Amygdala (tissue), 56 donors: ENCODE results near the gene DHRS3.
A peak's percentile ranks its signal among the peaks of the same experiment; 100 is the strongest.
"Not testable (repeated sequence)": the region's sequence is repeated elsewhere in the genome, so short reads cannot be mapped to it uniquely, and the experiment has no call there.

ENCODE experiments used
- DNase-seq, 56 donors: peaks; one replicate each; lab custom pipeline; 2025; lab: John Stamatoyannopoulos, UW

The DHRS3 gene

DNA sequence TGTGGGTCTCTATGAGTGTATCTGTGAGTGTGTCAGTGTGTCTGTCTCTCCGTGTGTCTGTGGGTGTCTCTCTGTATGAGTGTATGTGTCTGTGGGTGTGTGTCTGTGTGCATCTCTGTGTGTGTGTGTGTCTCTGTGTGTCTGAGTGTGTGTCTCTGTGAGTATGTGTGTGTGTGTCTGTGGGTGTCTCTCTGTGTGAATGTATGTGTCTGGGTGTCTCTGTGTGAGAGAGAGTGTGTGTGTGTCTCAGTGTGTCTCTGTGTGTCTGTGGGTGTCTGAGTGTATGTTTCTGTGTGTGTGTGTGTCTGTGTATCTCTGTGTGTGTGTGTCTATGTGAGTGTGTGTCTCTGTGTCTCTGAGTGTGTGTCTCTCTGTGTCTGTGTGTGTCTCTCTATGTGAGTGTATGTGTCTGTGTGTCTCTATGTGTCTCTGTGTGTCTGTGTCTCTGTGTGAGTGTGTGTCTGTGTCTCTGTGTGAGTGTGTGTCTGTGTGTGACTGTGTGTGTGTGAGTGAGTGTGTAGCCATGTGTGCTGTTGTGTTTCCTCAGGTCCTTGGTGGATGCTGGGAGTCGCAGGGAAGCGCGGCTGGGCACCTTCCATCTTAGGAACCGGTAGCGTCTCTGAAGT, 33.0 kb downstream of the DHRS3 start:
- DNase-seq = no peak

GRCh38 chr1:12583484-12583883, 34.5 kb downstream of the DHRS3 start:
- no peak for DNase-seq

DNA sequence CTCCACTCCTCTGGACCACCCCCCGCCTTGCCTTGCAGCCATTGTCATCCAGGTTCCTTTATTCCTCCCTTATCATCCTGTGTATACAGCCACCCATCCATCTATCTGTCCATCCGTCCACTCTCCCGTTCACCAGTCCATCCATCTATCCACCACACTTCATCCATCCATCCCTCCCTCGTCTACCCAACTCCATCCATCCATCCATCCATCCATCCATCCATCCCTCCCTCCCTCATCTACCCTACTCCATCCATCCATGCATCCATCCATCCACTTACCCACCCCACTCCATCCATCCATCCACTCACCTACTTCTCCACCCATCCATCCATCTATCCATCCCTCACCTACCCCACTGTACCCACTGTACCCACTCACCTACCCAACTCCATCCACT, 35.4 kb downstream of the DHRS3 start:
- DNase-seq = no peak

- no peak for DNase-seq
These were observed 36.8 kb downstream of the DHRS3 start for GRCh38 chr1:12581179-12581578.

GRCh38 chr1:12580054-12580887, 37.7 kb downstream of the DHRS3 start:
- DNase-seq = no peak

DNA sequence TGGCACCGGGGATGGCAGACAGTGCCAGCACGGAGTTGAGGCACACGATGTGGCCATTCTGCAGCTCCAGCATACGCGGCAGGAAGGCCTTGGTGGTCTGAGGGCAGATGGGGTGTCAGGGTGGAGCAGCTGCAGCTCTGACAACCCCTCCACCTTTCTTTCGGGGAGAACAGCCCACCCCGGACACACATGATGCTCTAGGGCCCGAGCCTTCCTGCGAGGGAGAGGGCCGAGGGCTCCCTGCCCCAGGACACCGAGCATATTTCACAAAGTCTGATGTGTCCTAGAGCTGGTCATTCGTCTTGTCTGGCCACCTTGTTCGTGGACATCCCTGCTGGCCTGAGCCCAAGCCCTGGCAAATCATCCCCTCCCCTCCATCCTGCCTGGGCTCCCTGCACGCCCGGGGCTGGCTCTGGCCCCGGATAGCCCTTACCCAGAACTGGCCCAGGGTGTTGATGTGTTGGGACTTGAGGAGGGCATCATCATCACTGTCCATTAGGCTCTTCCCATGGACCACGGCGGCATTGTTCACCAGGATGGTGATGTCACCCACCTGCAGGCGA, 39.1 kb downstream of the DHRS3 start:
- no peak for DNase-seq

- DNase-seq = no peak
These were observed 41.0 kb downstream of the DHRS3 start for GRCh38 chr1:12577020-12577419.

DNA sequence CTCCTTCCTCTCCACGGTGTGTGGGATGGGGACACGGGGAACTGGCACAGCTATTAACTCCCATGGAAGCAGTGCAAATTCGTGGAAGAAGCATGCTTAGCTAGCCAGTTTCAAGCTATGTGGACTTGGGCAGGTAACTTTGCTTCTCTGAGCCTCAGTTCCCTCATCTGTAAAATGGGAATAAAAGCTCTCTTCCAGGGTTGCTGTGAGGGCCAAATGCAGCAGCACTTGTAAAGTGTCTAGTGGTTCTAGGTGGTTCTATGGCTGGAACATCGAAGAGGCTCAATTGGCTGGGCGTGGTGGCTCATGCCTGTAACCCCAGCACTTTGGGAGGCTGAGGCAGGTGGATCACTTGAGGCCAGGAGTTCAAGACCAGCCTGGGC, 43.3 kb downstream of the DHRS3 start:
- no peak for DNase-seq

- no peak for DNase-seq
These were observed 44.8 kb downstream of the DHRS3 start for GRCh38 chr1:12573015-12573825.

- DNase-seq = no peak
These were observed 45.5 kb downstream of the DHRS3 start for GRCh38 chr1:12572522-12572921.

GRCh38 chr1:12570291-12570690, 47.7 kb downstream of the DHRS3 start:
- no peak for DNase-seq

DNA sequence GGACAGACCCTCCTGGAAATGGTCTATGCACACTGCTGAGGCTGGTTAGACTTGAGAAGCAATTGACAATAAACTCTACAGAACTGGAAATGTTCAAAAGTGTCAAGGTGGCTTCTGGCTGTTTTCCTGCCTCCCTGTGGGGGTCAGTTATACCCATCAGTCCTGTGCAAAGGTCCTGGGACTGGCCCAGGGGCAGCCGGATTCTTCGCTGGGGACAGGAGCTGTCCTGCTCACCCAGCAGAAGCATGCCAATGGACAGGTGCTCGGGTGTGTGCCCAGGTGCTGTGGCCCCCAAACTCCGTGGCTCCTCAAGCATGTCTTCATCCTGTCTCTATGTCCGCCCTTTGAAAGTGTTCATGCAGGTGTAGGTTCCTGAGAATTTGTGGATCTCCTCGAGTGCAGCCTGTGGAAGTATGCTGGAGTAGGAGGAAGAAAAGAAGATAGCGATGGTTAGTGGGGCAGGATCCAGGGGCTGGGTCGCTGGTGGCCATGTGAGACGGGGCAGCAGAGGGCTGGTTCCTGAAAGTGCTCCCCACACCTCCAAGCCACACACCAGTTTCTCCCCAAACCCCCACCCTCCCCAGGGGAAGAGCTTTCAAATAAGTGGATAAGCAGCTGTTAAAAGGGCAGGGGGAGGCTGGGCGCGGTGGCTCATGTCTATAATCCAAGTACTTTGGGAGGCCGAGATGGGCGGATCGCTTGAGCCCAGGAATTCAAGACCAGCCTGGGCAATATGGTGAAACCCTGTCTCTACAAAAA, 49.8 kb downstream of the DHRS3 start:
- DNase-seq = no peak

DNA sequence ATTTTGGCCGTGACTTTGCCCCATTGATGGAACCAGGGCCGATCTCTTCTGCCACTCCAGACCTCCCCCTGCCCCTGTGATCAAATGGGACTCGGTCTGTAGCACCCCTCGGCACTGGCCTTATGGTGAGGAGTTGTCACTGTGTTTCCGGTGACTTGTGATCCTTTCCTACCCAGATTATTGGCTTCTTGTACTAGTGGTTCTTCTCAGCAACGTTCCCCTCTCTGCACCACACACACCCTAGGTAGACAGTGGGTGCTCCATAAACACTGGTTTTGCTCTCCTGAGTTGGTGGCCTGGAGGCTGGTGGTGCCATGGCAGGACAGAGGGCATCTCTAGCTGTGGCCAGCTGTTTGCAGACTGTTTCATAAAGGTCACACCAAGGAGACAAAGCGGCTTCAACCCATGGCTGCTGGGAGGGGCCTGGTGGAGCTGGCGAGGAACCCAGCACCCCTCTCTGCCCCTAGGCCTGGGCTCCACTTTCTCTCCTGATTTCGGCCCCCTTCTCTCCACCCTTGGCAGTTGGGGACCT, 50.7 kb downstream of the DHRS3 start:
- DNase-seq = no peak

DNA sequence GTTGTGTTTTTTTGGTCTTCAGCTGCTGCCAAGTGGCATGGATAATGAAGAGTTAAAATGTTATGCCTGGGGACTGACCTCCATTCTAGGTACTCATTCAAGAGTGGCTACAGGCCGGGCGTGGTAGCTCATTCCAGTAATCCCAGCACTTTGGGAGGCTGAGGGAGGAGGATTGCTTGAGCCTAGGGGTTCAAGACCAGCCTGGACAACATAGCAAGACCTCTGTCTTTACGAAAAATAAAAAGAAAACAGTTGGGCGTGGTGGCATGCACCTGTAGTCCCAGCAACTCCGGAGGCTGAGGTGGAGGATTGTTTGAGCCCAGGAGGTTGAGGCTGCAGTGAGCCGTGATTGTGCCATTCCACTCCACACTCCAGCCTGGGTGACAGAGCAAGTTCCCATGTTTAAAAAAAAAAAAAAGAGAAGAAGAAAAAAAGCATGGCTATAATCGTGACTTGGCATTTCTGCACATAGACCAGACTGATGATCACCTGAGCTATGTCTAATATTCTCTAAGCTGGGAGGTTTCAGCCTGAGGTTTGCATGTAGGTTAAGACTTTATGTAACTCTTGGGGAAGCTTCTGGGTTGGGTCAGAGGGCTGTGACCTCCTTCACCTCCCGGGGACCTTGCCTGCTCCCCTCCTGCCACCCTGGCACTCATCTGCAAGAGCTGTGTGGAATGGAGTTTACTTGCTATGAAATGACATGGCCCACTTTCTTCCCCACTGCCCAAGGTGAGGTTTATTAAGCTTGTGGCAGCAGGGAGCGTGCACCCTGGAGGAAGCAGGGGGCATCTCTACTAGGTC, 51.3 kb downstream of the DHRS3 start:
- DNase-seq = no peak

GRCh38 chr1:12565966-12566352, 52.1 kb downstream of the DHRS3 start:
- no peak for DNase-seq

DNA sequence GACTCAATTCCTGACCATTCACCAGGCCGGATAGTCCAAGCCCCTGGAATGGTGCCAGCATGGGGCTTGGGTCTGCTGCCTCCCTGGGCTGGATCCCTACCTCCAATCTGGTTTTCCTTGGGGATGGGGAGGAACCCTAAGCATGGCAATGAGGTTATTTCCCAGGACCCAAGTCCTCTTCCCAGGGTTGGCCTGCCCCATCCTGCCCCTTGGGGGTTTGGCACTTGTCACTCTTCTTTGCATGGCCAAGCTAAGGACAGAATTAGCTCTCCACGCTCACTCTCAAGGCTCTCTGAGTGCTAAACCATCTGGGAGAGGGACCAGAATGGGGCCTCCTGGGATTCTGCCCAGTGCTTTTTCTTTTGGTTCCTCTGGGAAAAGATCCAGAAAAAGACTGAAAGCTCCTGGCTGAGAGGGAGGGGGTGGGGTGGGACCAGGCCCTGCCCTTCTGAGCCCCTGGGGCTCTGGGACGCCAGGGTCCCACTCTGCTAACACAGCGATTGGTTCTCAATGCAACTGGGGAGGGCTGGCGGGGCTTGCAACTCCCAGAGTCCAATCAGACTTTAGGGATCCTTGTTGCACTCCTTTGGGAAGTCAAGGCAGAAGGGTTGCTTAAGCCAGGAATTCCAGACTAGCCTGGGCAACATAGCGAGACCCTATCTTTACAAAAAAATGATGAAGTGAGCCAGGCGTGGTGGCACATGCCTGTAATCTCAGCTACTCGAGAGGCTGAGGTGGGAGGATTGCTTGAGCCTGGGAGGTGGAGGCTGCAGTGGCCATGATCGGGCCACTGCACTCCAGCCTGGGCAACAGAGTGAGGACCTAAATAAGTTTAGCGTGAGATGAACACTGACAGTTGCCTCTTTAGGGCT, 52.7 kb downstream of the DHRS3 start:
- DNase-seq = peak in 34 of 56 donors; percentile 13 to 70 (median 36)

- DNase-seq = not testable (repeated sequence)
These were observed 53.8 kb downstream of the DHRS3 start for GRCh38 chr1:12564251-12564650.

- DNase-seq = no peak
These were observed 54.9 kb downstream of the DHRS3 start for GRCh38 chr1:12562955-12563576.
